Fibroblast of skin of abdomen (primary cell): ENCODE measurements around the gene SIPA1L3.

Source experiments
- DNase-seq: peaks from one replicate; pipeline ENCODE4 v3.0.0-alpha.2; 2013

Gene SIPA1L3

DNA sequence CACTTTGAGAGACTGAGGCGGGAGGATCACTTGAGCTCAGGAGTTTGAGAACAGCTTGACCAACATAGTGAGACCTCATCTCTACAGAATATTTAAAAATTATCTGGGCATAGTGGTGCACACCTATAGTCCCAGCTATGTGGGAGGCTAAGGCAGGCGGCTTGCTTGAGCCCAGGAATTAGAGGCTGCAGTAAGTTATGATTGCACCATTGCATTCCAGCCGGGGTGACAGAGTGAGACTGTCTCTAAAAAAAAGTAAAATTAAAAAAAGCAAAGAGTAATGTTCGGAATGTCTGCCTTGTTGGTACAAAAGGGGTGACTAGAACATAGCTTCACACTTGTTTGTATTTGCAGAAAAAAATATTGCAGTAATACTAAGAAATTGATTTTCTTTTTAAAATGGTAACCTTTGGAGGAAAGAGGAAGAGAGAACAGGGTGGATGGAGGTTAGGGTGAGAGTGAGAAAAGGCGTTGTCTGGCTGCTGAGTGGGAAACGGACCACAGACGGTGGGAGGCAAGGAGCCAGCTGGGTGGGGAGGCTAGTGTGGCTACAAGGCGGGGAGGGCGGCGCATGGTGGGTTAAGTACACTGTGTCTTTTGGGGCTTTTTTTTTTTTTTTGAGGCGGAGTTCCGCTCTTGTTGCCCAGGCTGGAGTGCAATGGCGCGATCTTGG lies 339.0 kb downstream of the SIPA1L3 start:
- DNase-seq = peak; percentile 48

DNA sequence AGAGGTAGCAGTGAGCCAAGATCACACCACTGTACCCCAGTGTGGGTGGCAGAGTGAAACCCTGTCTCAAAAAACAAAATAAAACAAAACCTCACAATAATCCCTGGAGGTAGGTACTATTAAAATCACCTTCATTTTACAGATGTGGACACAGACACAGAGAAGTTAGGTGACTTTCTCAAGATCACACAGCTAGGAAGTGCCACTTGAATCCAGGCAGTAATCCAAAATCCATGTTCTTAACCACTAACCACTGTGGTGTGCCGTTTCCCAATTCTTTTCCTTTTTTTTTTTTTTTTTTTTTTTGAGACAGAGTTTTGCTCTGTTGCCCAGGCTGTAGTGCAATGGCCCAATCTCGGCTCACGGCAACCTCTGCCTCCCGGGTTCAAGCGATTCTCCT lies 340.1 kb downstream of the SIPA1L3 start:
- DNase-seq = no peak

- DNase-seq = no peak
Measured at GRCh38 chr19:38247734-38248268, 340.8 kb downstream of the SIPA1L3 start.

GRCh38 chr19:38248421-38248820 lies 341.4 kb downstream of the SIPA1L3 start:
- no peak for DNase-seq

DNA sequence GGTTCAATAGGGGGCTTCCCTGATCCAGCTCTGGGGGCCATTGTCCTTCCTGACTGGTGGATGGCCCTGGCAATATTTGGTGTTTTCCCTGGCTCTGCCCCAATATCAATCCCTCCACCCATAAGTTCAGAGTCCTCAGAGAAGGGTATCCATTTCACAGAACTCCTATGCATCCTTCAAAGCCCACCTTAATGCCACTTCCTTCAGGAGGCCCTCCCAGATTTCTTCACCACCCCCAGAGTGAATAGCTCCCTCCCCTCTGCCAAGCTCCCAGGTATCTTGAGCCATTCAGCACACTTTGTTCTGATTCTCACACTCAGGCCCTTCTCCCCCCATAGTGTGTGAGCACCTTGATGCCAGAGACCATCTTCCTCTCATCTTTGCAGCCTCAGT lies 343.4 kb downstream of the SIPA1L3 start:
- DNase-seq = no peak

DNA sequence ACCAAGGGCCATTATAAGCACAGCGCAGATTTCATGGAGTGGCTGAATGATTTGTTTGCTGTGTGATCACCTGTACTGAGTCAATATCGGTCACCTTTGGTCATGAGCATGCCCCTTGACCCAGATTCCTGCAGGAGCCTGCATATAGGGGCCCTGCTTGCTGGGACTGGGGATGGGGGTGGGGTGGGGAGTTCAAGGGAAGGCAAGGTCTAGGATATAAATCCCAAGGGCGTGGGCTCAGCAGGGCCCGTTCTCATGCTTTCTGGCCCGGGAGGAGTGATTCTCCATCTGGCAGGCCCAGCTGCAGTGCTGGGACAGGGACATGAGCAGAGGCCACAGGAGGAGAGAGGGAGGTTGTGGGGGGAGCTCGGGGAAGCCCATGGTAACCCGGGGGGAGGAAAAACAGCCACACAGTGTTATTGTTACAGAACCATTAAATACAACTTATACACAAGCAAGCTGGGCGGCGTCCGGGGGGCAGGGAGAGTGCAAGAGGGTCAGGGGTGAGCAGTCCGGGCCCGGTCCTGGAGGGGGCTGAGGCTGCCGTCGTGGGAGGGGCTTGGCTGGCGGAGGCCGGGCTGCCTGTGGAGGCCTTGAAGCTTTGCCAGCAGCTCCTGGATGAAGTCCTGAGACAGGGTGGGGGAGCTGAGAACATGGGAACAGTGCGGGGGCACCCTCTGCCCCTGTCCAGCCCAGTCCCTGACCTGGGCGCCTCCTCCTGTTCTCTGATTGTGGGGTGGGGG lies 344.0 kb downstream of the SIPA1L3 start:
- peak; percentile 31 for DNase-seq

GRCh38 chr19:38251564-38252051 lies 344.6 kb downstream of the SIPA1L3 start:
- DNase-seq = peak; percentile 29

DNA sequence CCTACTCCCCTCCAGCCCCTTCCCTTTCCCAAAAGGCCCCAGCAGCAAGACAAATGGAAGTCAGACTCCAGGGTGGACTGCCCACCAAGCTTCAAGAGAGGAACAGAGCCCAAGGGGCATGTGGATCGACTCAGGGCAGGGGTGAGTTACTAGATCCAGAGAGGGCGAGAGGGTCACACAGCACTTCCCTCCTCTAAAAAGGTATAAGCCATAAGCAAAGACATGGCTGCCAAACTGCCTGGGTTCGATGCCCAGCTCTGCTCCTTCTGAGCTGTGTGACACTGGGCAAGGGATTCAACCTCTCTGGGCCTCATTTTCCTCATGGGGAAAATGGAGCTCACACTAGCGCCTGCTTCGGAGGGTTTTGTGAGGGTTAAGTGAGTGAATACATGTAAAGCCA lies 345.4 kb downstream of the SIPA1L3 start:
- no peak for DNase-seq

GRCh38 chr19:38252941-38253691 lies 346.1 kb downstream of the SIPA1L3 start:
- DNase-seq = no peak

DNA sequence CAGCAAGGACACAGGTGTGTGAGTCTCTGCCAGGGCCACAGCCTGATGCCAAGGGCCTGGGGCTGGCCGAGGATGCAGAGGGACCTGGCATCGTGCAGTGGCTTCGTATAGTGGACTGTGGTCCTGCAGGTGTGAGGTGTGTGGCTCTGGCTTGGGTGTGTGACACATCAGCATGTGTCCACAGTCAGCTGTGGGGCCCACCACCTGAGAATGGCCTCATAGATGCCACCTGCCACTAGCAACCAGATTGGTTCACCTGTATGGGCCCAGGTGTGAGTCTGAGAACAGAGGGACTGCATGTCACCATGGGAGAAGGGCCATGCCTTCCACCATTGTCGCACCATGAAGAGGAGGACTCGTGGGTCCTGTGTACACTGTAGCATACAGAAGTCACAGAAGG lies 346.8 kb downstream of the SIPA1L3 start:
- no peak for DNase-seq

- DNase-seq = no peak
Measured at GRCh38 chr19:38255383-38256014, 348.5 kb downstream of the SIPA1L3 start.
